Right renal pelvis (tissue), 4 donors: ENCODE results near the gene ZNF385D. TPM values are rescaled to one million over a fixed set of nuclear protein-coding genes. Genes with fewer than 3 reads are reported as not detected.

Experiments used
- DNase-seq, 4 donors: peaks; one replicate each; pipeline ENCODE4 v3.0.0-alpha.2; 2013; ENCODE audit warnings: low read depth in 4 of 4, low spot score in 3 of 4, missing footprints in 1 of 4
- polyA plus RNA-seq, 4 donors: library from polyadenylated mRNA; unstranded; fragments of 120-200 nt; gene quantifications; one replicate each; pipeline ENCODE4 v1.2.1, GENCODE V29; 2013; ENCODE audit not compliant: insufficient read length in 4 of 4

ZNF385D gene
- polyA plus RNA-seq, 4 donors: 12.6 to 20.1 (median 15.4) TPM

DNA sequence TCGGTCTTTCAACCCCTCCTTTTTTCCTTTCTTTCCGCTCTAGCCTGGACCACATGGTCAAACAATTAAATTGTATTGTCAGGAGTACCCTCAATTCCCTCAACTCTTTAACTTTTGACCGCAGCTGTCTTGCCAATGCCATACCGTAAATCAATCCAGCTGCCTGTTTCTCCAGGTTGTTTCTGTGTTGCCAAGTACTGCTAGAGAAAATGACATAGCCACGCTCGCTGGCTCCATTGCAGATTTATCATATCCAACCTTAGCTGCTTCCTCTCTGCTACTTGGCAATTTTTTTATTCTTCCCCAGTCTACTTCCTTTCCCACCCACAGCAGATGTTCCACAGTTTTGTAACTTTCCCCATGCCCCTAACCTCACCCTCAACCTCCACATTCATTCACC, 60.0 kb downstream of the ZNF385D start:
- DNase-seq: no peak

DNA sequence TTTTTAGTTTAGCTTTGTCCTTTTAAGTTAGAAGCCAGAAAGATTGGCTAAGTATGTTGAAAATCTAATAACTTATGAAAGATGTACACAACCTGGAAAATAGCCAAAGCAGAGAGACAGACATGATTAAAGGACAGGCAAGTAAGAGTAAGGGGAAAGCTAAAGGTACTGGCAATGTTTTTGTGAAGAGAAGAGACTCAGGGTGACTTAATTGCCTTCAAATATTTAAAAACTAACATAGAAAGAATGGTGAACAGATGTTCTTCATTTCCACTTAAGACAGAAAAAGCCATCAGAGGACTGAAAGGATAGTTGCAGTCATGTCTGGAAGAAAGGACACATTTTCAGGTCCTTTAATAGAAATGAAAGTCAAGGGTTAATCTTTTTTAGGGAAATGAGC, 68.8 kb downstream of the ZNF385D start:
- DNase-seq: no peak

DNA sequence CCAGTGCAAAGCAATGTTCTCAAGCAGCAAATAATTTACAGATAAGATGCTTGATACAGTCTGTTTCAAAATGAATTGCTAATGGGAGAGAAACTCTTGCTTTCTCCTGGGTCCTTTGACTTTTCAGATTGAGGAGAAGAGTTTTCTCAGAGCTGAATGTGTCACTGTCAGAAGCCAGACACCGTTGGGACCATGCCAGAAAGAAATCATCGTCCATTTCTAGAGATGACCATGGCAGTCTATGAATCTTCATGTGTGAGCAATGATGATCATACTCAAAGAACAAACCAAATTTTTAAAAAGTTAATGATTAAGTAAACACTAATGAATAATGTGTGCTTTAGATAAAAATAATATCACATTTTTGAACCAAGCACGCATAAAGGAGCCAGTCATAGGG, 77.6 kb downstream of the ZNF385D start:
- no peak for DNase-seq

DNA sequence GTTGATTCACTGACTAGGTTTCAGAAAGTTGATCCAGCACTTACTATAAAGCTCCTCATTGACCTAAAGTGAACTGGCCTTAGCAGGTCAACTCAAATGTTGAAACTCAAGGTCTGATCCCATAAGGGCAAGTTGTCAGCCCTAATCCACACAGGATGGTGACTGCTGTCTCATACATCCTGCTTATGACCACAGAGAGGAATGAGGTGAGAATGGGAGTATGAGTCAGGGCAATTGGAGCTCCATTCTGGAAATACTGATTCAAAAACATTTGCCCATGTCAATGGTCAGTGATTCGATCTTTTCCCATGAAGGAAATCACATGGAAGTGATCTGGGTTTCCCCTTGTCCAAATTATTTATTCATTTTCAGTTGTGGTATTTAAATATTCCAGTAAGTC, 78.7 kb downstream of the ZNF385D start:
- DNase-seq: no peak

DNA sequence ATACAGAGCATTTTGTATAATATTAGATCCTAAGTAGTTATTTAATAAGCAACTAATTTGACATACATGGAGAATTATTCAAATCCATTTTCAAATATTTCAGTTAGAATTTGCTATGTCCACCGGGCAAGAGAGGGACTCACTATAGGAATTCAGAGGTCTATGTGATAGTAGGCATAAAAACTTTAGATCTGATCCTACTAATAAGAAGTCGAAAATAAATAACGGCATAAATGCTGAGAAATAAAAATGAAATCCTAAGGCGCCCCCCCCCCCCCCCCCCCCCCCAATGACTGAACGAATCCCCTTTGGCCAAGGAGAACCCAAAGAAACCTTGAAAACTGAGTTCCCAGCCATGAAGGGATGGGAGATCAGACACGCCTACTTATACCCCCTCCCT, 80.6 kb downstream of the ZNF385D start:
- DNase-seq: no peak

DNA sequence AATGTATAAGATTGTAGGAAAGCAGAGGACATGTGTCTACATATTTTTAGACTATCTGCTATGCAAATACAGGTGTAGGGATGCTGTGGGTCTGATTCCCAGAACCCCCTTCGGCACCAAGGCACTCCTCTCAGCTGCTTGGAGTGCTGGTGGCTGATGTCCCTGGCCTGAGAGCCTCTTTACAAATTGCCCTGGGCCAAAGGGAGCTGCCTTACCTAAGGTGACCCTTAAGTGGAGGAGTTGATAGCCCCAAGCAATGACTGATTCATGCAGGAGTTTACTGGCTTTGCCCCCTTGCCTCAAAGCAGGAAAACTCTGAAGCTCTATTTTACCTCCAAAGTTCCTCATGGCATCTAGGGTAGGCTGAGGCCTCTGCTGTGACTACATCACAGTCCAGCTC, 83.0 kb downstream of the ZNF385D start:
- DNase-seq: no peak

DNA sequence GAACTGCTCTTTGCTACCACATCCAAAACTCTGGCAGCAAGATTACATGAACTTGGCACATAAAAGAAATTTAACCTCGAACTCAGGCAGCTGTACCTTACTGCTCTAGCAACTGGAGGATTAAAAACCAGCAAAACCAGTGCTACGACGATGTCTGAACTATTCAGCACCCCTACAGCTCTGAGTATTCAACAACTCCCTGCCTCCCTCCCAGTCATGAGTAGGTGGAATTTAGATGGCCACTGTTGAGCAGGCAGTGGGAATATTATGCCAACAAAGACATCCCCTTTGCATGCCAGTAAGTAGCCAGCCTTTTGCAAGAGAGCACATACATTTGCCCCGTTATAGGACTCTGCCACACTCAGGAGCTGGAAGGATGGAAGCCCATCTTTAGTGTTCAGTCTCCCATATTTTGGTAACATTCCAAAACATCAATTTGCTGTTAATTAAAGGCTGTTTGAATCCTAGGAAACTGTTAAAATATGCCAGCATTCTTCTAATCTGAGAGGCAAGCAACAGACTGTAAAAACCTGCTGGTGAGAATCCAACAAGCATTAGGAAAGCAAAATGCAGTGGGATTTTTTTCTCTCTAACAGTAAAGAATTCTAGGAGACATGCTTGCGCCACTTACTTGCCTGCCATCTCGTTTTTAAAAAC, 85.4 kb downstream of the ZNF385D start:
- DNase-seq: peak in 1 of 4 donors; percentile 14

DNA sequence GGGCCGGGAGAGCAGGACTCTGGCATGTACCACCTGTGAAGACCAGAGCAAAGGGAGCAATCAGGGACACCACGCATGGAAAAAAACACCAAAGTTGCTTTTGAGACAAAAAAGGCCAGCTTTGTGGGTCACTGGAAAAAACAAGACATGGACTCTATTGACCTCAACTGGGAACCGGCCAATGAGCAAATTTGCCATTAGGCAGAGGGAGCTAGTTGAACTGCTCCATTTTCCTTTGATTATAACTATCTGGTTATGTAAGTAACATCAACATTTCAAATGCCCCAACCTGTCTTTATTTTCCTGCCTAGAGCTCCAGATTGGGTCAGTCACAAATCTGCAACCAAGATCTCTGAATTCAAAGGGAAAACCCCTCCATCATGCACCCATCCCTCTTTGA, 86.0 kb downstream of the ZNF385D start:
- DNase-seq: no peak

DNA sequence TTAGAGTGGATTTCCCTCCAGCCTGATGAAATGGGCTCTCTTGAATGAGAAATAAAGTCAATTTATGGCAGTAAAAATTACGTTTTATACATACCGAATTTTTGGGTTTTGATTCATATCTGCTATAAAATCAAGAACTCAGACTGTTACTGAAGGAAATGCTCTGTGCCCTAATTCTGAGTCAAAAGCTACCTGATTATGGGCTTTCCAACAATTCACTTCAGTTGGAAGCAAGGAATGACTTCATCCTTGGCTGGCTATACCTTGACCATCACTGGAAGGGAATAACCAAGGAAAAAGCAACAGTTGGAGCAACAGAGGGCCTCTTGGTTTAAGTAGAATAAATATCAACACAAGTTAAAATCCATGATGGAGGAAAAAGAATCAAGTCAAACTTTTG, 88.6 kb downstream of the ZNF385D start:
- no peak for DNase-seq

DNA sequence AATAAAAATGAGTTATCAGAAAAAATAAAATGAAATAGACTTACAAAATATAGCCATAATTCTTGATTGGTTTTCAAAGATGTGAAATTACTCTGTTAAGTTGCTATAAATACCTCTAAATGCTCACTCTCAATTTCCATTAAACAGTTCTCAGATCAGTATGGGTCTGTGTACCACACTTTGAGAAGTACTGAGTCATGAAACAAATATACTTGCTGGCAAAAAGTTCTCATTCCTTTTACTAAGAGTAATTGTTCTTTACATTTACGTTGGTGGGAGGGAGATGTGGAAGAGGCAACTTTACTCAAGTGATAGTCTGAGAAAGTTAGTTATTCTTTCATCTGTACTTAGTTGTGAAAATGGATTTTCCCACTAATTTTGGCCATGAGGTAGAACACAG, 96.3 kb downstream of the ZNF385D start:
- no peak for DNase-seq

DNA sequence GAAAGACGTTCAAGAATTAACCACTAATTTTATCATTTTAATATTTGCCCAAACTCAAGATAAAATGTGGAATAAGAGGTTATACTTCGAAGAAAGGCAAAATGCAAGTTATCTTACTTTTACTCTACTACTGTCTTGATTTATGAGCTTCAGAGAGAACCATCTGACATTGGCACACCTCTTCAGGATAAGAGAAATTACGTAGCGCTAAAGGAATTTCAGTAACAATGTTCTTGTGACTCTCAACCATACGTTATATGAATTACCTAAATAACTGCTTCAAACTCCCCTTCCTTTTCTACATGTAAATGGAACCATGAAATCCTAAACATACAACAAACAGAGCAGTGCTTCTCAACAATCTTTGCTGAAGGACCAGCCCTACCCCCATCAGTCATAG, 96.8 kb downstream of the ZNF385D start:
- DNase-seq: no peak

DNA sequence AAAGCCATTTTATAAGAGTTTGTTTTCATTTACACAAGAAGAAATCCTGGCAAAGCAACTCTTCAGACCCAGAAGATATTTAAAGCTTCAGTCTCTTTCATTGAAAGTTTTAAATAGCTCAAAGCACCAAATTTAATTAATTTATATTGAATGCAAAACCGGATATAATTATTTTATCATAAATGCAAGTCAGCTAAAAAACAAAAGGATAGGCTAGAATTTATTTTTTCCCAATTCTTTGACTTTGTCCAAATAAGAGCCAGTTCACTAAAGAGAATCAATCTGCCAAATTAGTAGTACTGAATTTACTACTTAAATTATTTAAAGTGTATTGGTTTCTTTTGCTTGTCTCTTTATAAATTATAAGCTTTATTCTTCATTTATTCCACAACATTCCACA, 101.5 kb downstream of the ZNF385D start:
- no peak for DNase-seq

DNA sequence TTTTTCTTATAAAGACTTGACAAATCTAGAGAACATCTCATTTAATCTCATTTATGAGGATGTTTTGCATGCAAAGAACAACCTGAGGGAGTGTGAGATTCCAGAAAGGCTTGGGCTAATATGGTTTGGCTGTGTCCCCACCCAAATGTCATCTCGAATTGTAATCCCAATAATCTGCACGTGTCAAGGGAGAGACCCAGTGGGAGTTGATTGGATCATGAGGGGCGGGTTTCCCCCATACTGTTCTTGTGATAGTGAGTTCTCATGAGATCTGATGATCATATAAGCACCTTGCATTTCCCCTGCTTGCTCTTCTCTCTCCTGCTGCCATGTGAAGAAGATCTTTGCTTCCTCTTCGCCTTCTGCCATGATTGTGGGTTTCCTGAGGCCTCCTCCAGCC, 103.0 kb downstream of the ZNF385D start:
- no peak for DNase-seq

DNA sequence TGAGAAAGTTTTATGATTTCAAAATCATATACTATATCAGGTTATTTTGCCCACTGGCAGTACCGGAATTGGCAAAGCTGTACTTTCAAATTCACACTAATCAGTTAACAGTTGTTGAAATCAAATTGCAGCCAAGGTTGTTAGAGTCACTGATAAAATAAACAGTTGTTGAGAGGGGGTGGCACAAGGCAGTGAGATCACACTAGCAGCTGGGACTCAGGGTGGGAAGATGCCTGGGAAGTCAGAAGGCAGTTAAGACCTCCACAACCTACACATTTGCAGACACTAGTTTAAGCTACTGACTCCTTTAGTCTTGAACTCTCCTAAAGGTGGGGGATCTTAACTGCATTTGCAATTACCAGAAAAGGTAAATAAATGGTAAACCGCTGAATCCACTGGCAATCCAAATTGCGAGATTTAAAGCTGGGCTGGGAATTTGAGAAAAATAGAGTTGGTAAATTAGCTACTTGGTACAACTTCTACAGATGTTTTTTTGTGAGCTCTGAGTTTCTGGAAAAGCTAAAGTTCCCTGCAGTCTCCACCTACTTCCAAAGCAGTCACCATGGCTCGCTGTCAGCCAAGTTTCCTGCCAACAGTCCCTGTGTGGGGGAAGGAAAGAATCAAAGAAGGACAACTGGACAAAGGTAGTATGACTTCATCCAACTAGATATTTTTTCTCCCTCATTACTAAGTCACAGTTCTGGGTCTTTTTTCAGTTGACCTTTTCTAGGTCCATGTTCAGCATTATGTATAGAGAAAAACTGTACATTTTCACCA, 105.7 kb downstream of the ZNF385D start:
- DNase-seq: no peak

DNA sequence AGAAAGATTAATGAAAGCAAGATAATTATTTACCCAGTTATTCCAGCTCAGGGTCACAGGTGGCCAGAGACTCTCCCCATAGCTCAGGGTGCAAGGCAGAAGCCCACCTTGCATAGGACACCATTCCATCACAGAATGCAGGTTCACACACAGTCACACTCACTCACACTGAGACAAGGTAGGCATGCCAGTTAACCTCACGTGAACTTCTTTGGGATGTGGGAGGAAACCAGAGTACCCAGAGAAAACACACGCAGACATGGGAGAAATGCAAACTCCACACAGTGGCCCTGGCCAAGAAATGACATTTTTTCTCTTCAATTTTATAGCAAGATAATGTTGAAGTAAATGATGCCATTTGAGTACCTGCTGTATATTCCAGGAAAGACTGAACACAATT, 106.7 kb downstream of the ZNF385D start:
- DNase-seq: no peak

DNA sequence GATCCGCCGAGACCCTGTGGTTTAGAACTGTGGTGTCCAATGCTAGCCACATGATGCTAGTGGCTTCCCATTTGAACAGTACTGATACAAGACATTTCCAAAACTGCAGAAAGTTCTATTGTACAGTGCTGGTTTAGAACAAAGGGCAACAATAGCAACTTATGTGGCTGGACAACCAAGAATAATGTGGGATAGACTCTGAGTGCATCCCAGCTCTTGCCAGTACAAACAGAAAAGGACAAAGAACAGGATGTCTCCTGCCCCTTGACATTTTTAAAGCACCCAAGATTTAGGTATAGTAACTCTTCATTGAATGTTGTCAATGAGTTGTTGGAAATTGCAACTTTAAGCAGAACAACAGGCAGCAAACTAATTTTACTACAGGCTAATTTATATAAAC, 107.3 kb downstream of the ZNF385D start:
- no peak for DNase-seq

DNA sequence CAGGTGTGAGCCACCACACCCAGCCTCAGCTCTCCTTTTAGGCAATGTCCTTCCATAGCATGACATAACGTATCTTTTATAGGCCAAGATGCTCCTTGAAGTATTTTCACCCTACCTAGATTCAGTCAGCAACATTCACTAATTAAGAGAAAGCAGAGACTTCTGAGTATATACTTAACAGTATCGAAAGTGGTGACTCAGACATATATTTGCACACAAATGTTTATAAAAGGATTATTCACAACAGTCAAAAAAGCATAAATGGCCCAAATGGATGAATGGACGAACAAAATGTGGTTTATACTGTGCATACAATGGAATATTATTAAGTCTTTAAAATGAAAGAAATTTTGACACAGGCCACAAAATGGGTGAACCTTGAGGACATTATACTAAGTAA, 108.6 kb downstream of the ZNF385D start:
- no peak for DNase-seq

DNA sequence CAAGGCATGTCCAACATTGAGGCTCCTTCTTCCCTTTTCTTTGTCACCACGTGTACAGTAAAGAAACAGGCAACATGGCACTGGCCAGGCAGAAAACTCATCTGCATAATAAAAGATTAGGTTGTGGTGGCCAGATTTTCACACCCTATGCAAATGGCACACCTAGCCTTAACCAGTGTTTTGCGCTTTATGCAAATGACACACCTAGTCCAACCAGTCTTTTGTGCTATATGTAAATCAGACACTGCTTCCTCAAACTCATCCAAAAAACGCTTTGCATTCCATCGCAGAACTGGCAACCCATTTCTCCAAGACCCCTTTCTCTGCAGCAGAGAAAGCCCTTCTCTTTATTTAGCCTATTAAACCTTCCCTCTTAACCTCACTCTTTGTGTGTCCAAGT, 109.1 kb downstream of the ZNF385D start:
- DNase-seq: no peak

DNA sequence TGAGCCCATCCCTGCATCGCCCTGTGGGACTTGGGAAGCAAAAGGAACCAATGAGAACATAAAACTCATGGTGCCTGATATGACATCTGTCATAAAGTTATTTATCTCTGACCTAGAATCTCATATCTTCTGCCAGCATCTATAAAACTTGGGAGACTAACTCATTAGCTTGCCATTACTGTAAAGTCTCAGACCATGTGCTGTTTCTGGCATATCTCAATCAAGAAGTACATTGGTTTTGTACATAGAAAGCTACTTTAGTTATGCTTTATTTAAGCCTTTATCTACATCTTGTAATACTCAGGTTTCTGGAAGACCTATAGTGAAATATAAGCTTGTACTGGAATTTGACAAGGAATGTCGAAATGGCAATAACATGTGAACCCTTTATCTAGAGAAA, 112.5 kb downstream of the ZNF385D start:
- DNase-seq: no peak

DNA sequence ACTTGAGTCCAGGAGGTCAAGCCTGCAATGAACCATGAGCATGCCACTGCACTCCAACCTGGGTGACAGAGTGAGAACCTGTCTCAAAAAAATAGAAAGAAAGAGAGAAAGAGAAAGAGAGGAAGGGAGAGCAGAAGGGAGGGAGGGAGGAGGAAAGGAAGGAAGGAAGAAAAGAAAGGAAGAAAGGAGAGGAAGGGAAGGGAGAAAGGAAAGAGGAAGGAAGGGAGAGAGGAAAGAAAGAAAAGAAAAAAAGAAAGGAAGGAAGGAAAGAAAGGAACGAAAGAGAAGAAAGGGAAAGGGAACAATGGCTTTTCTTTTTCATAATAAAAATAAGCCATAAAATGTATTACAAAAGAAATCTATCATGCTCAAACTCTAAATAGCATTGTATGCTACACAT, 116.9 kb downstream of the ZNF385D start:
- DNase-seq: no peak

DNA sequence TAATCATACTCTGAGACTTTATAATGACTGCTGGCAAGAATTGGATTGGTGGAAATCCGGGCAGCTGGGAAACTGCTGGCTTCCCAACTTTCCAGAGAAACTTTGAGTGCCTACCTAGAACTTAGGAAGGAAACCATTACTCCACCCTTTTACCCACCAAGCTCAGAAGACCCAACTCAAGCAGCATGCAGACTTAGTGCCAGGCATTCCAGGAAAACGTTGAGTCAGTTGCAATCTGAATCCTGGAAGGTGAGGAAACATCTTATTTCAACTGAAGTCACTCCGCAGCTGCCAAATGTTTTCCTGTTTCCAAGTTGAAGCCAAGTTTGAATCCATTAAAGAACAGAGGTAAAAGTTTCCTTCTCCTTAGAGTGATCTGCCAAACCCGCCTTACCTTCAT, 126.5 kb downstream of the ZNF385D start:
- no peak for DNase-seq

DNA sequence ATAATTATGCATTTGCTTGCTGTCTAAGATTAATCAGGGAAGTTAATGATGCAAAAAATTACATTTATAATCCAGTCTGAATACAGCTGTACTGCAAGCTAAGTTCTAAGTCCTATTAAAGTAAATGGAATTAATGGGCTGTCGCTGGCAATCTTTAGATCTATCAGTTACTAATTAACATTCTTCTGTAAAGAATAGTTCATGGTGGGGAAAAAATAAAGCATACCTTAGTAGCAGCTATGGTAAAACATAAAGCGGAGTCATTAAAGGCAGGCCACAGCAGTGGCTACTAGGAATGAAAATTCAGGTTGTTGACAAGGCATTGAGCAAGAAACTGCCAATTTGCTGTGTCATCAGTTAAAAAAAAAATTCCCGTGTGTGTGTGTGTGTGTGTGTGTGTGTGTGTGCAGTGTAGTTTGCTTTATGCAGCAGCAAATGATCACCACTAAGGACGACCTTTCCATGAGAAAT, 129.8 kb downstream of the ZNF385D start:
- peak; percentile 11 to 53 (median 36) for DNase-seq
